NCI-H2227 (cell line): Measurements from ENCODE around the gene IL2RG.

Experiments used
- DNase-seq: peaks from one replicate; lab custom pipeline; 2025; ENCODE audit not compliant: unreplicated experiment; lab: John Stamatoyannopoulos, UW

Gene IL2RG

GRCh38 chrX:71111141-71111843, at the start of gene IL2RG:
Gene IL2RG, minus strand, starts transcription at chrX:71111577. Its CDS starts 38 bp downstream, at chrX:71111539.
- DNase-seq, result no peak

GRCh38 chrX:71160475-71160874, 49.1 kb upstream of the IL2RG start:
- no peak for DNase-seq

GRCh38 chrX:71159335-71159734, 48.0 kb upstream of the IL2RG start:
- DNase-seq, result no peak

- no peak for DNase-seq
Observed at GRCh38 chrX:71158603-71159002, 47.2 kb upstream of the IL2RG start.

GRCh38 chrX:71154641-71155040, 43.3 kb upstream of the IL2RG start:
- no peak for DNase-seq

GRCh38 chrX:71154196-71154595, 42.8 kb upstream of the IL2RG start:
- no peak for DNase-seq

- DNase-seq, result no peak
Observed at GRCh38 chrX:71151366-71151765, 40.0 kb upstream of the IL2RG start.

- no peak for DNase-seq
Observed at GRCh38 chrX:71148278-71148663, 36.9 kb upstream of the IL2RG start.

- no peak for DNase-seq
Observed at GRCh38 chrX:71147496-71148277, 36.3 kb upstream of the IL2RG start.

- peak; percentile 68 for DNase-seq
Observed at GRCh38 chrX:71144651-71145050, 33.3 kb upstream of the IL2RG start, which contains the start of gene NLGN3. Gene NLGN3, plus strand, starts transcription at chrX:71144841. Its CDS starts 2,909 bp downstream, at chrX:71147750.

- no peak for DNase-seq
Observed at GRCh38 chrX:71143508-71143907, 32.1 kb upstream of the IL2RG start.

GRCh38 chrX:71140440-71140839, 29.1 kb upstream of the IL2RG start:
- no peak for DNase-seq

- no peak for DNase-seq
Observed at GRCh38 chrX:71131510-71131909, 20.1 kb upstream of the IL2RG start.

- DNase-seq, result peak; percentile 79
Observed at GRCh38 chrX:71128915-71129765, 17.8 kb upstream of the IL2RG start.

- DNase-seq, result no peak
Observed at GRCh38 chrX:71128166-71128833, 16.9 kb upstream of the IL2RG start.

- DNase-seq, result peak; percentile 33
Observed at GRCh38 chrX:71118985-71119535, 7.7 kb upstream of the IL2RG start.

GRCh38 chrX:71118032-71118984, 6.9 kb upstream of the IL2RG start, which contains the start of gene MED12:
Gene MED12, plus strand, starts transcription at chrX:71118596. Its CDS starts 159 bp downstream, at chrX:71118755.
- DNase-seq, result peak; percentile 94

- DNase-seq, result no peak
Observed at GRCh38 chrX:71117358-71117757, 6.0 kb upstream of the IL2RG start.

GRCh38 chrX:71111921-71112431, 599 bp upstream of the IL2RG start:
- DNase-seq, result no peak
